NCI-H2196 (cell line): ENCODE measurements around the gene HMGCR.

Experiments used
- DNase-seq: peaks from one replicate; lab custom pipeline; 2025; ENCODE audit not compliant: unreplicated experiment; lab: John Stamatoyannopoulos, UW

The HMGCR gene

GRCh38 chr5:75380099-75380498 is 43.1 kb downstream of the HMGCR start:
- DNase-seq = no peak

- DNase-seq = no peak
These were observed 44.4 kb downstream of the HMGCR start for GRCh38 chr5:75381456-75381855.

- DNase-seq = no peak
These were observed 47.2 kb downstream of the HMGCR start for GRCh38 chr5:75384218-75384617.

DNA sequence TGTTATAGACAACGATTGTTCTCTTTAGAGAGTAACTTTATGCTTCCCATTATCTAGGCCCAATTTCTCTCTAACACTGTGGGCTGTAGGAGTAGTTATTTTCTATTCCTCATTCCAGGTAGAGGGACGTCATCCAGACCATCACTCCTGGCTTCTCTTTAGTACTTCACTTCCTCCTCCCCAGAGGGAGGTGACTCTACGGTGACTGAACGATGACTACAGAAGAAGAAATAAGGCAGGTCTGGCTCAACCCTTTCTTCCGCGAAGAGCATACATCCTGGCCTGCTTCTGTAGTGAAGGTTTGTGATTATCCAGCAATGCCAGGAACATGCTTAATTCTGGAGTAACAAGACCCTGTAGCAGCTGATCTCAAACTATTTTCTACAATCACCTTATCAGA is 50.8 kb downstream of the HMGCR start:
- no peak for DNase-seq

- DNase-seq = no peak
These were observed 52.4 kb downstream of the HMGCR start for GRCh38 chr5:75389430-75389829.

DNA sequence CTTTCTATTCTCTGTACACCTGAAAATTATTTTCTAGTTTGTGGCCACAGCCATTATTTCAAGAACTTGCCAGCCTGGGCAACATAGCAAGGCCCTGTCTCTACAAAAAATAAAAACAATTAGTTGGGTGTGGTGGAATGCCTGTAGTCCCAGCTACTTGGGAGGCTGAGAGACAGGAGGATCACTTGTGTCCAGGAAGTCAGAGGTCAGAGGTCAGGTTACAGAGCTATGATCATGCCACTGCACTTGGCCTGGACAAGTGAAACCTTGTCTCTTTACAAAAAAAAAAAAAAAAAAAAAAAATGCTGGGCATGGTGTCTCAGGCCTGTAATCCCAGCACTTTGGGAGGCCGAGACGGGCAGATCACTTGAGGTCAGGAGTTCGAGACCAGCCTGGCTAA is 58.3 kb downstream of the HMGCR start:
- no peak for DNase-seq

DNA sequence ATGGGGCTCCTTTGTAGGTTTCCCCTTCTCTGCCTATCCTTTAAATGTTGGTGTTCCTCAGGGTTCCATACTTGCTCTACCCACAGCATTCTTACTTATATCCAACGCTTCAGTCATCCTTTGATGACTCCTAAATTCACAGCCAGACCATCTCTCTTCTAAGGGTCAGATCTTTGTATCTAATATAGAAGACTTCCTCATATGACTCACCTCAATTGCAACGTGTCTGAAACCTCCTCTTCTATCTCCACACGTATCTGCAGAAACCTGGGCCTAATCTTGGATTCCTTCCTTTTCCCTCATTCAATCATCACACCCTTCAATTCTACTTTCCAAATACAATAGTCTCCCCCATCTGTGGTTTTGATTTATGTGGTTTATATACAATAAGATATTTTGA is 68.3 kb downstream of the HMGCR start:
- no peak for DNase-seq
